Fibroblast of lung (primary cell): ENCODE data around the gene ZNF618. TPM values are rescaled to one million over a fixed set of nuclear protein-coding genes. Genes with fewer than 3 reads are reported as not detected.

Experiments
- DNase-seq, 2 donors: peaks; one replicate each; pipeline versions ENCODE4 v3.0.0 to v3.0.0-alpha.2; 2010; ENCODE audit warnings: low read depth in 2 of 2
- H2AFZ ChIP-seq: 2 replicates; pipeline ENCODE4 v1.5.1; 2012; ENCODE audit warnings: low read length, control low read depth, inconsistent platforms
- H3K27ac ChIP-seq: 2 replicates; pipeline ENCODE4 v1.5.1; 2011; ENCODE audit warnings: low read length, control low read depth; ENCODE audit not compliant: insufficient read depth
- H3K27me3 ChIP-seq: 2 replicates; pipeline ENCODE4 v1.5.1; 2011; ENCODE audit warnings: mild to moderate bottlenecking, low read length; ENCODE audit not compliant: control insufficient read depth, insufficient read depth
- H3K36me3 ChIP-seq: 2 replicates; pipeline ENCODE4 v1.5.1; 2011; ENCODE audit warnings: low read length; ENCODE audit not compliant: control insufficient read depth, insufficient read depth
- H3K4me1 ChIP-seq: 2 replicates; pipeline ENCODE4 v1.5.1; 2011; ENCODE audit warnings: low read length; ENCODE audit not compliant: control insufficient read depth, insufficient read depth; ENCODE audit errors: extremely low read depth
- H3K4me2 ChIP-seq: 2 replicates; pipeline ENCODE4 v1.5.1; 2011; ENCODE audit warnings: low read length, control low read depth; ENCODE audit not compliant: insufficient read depth; ENCODE audit errors: extremely low read depth
- H3K4me3 ChIP-seq, 4 experiments: fragments of 200-600 bp in 1 of 4; sonication (generic) in 1 of 4; replicated peaks in 1 of 4; 2 replicates each; pipeline ENCODE4 v1.5.1; 2011 to 2016; ENCODE audit warnings: low read length in 4 of 4, low read depth in 3 of 4, mild to moderate bottlenecking in 3 of 4, control low read depth in 2 of 4, inconsistent platforms in 1 of 4, mixed read lengths in 1 of 4; ENCODE audit not compliant: insufficient read depth in 1 of 4; ENCODE audit errors: control extremely low read depth in 1 of 4
- H3K79me2 ChIP-seq: 2 replicates; pipeline ENCODE4 v1.5.1; 2012; ENCODE audit warnings: mild to moderate bottlenecking, low read length, inconsistent platforms; ENCODE audit not compliant: control insufficient read depth, insufficient read depth
- H3K9ac ChIP-seq: 2 replicates; pipeline ENCODE4 v1.5.1; 2011; ENCODE audit warnings: mild to moderate bottlenecking, low read length, control low read depth; ENCODE audit not compliant: insufficient read depth
- H3K9me3 ChIP-seq: 2 replicates; pipeline ENCODE4 v1.5.1; 2012; ENCODE audit warnings: low read depth, low read length; ENCODE audit not compliant: control insufficient read depth, insufficient read depth
- H4K20me1 ChIP-seq: 2 replicates; pipeline ENCODE4 v1.5.1; 2011; ENCODE audit warnings: low read length; ENCODE audit not compliant: control insufficient read depth, insufficient read depth; ENCODE audit errors: extremely low read depth
- EZH2 ChIP-seq: IDR thresholded peaks from 2 replicates; pipeline ENCODE4 v1.5.1; 2012; ENCODE audit warnings: low read length, control low read depth, mild to moderate bottlenecking; ENCODE audit errors: missing control alignments
- polyA plus RNA-seq, 2 donors: library from polyadenylated mRNA; depleted of rRNA in 1 of 2; stranded (reverse) in 1 of 2; unstranded in 1 of 2; fragments of >200 nt; gene quantifications; 2 replicates each; pipeline ENCODE4 v1.2.1, GENCODE V29; 2011 to 2012; ENCODE audit warnings: missing spikeins in 1 of 2
- total RNA-seq: library from RNA; depleted of rRNA; stranded (reverse); fragments of >200 nt; gene quantifications from 2 replicates; pipeline ENCODE4 v1.2.1, GENCODE V29; 2014
- TF ChIP-seq, protein P1 (sequence below), 2 donors: IDR thresholded peaks in 1 of 2; conservative IDR thresholded peaks in 1 of 2; 1 replicate in 1 of 2; 2 replicates in 1 of 2; pipeline ENCODE4 v1.5.1; 2011 to 2012; ENCODE audit warnings: low read length in 2 of 2, control low read depth in 1 of 2, inconsistent platforms in 1 of 2, low read depth in 1 of 2, mild to moderate bottlenecking in 1 of 2

ZNF618 gene
- total and polyA plus RNA-seq, 2 donors (not counting 1 experiment from before 2014, with no cell fraction given): 6.6 to 8.6 TPM

GRCh38 chr9:113899205-113899604 lies 23.1 kb downstream of the ZNF618 start:
- TF ChIP-seq EZH2: no peak
- Histone ChIP-seq H3K27ac (no peak overlapping the region), H3K4me2 (no peak overlapping the region), H3K27me3 (no peaks in the 10 kb centered on the region), H3K9ac (no peak overlapping the region), H4K20me1 (no peaks in the 10 kb centered on the region), H3K4me3 (no peak overlapping the region), H2AFZ (no peak overlapping the region), H3K9me3 (no peaks in the 10 kb centered on the region), H3K4me1 (no peaks in the 10 kb centered on the region), H3K79me2 (peaks cover 14% of the 10 kb centered on the region), H3K36me3 (no peaks in the 10 kb centered on the region)
- no peak for DNase-seq

DNA sequence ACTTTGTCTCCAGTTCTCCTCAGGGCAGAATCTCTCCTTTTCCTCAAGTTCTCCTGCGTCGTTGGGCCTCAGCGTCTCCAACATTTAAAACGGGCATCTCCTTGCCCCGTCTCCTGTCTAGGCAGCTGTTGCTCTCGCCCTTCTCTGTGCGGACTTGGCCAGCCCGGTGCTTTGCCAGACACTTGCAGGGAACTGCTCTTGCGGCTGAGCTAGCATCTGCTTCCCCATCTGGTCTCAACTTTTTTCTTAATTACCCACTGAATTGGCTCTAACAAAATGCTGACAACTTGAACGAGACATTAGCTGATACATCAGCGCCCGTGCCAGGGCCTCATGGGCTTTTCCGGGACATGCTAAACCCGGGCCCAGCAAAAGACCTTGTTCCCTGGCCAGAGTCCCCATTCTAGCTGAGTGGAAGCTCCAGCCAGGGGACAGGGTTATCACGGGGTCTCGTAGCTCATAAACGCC lies 25.1 kb downstream of the ZNF618 start:
- H3K36me3 ChIP-seq: no peaks in the 10 kb centered on the region
- no peak overlapping the region for H2AFZ ChIP-seq
- H3K27ac ChIP-seq: no peak overlapping the region
- peaks cover 18% of the 10 kb centered on the region for H3K79me2 ChIP-seq
- TF ChIP-seq, protein P1, sequence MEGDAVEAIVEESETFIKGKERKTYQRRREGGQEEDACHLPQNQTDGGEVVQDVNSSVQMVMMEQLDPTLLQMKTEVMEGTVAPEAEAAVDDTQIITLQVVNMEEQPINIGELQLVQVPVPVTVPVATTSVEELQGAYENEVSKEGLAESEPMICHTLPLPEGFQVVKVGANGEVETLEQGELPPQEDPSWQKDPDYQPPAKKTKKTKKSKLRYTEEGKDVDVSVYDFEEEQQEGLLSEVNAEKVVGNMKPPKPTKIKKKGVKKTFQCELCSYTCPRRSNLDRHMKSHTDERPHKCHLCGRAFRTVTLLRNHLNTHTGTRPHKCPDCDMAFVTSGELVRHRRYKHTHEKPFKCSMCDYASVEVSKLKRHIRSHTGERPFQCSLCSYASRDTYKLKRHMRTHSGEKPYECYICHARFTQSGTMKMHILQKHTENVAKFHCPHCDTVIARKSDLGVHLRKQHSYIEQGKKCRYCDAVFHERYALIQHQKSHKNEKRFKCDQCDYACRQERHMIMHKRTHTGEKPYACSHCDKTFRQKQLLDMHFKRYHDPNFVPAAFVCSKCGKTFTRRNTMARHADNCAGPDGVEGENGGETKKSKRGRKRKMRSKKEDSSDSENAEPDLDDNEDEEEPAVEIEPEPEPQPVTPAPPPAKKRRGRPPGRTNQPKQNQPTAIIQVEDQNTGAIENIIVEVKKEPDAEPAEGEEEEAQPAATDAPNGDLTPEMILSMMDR (conservative IDR thresholded peaks at IDR 0.05 in 1 of 2, IDR thresholded peaks at IDR 0.05 in 1 of 2; ENCODE audit: low read depth in 1 of 2, low read length in 2 of 2): no peak
- TF ChIP-seq EZH2: no peak
- DNase-seq: no peak
- H3K4me2 ChIP-seq: peak overlapping the region; percentile 9
- no peak overlapping the region for H3K4me3 ChIP-seq
- no peak overlapping the region for H3K9ac ChIP-seq
- no peaks in the 10 kb centered on the region for H3K27me3 ChIP-seq
- H3K9me3 ChIP-seq: no peaks in the 10 kb centered on the region
- H4K20me1 ChIP-seq: no peaks in the 10 kb centered on the region
- peaks cover 4% of the 10 kb centered on the region for H3K4me1 ChIP-seq

DNA sequence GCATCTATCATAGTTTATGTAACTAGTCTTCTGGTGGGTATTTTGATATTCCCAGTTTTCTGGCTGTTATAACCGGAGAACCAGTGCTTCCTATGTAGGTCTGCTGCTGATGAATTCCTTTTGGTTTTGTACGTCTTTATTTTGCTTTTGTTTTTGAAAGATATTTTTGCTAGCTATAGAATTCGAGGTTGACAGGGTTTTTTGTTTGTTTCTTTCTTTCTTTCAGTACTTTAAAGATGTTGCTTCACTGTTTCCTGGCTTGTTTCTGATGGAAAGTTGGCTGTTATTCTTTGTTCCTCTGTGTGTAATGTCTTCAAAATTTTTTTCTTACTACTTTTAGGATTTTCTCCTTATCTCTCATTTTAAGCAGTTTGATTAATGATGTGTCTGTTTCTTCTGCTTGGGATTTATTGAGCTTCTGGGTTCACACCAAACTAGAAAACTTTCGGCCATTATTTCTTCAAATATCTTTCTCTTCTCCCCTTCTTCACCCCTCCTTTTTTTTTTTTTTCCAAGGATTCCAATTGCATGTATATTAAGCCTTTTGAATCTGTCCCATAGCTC lies 27.5 kb downstream of the ZNF618 start:
- Histone ChIP-seq H3K4me1 (peaks cover 6% of the 10 kb centered on the region), H3K36me3 (no peaks in the 10 kb centered on the region), H3K4me2 (no peak overlapping the region), H2AFZ (no peak overlapping the region), H3K9me3 (no peaks in the 10 kb centered on the region), H3K79me2 (peaks cover 23% of the 10 kb centered on the region), H3K27ac (no peak overlapping the region), H4K20me1 (no peaks in the 10 kb centered on the region), H3K27me3 (no peaks in the 10 kb centered on the region), H3K9ac (no peak overlapping the region), H3K4me3 (no peak overlapping the region)
- TF ChIP-seq, protein P1 (conservative IDR thresholded peaks at IDR 0.05 in 1 of 2, IDR thresholded peaks at IDR 0.05 in 1 of 2; ENCODE audit: low read depth in 1 of 2, low read length in 2 of 2): no peak
- no peak for TF ChIP-seq EZH2
- peak in 1 of 2 donors; percentile 39 for DNase-seq
